Putamen (tissue), 1 donor: ENCODE measurements around the gene F8A2.
"Not testable (repeated sequence)": the region's sequence is repeated elsewhere in the genome, so short reads cannot be mapped to it uniquely, and the experiment has no call there.

Experiments used
- DNase-seq: peaks from one replicate; pipeline ENCODE4 v3.0.0-alpha.2; 2016; ENCODE audit warnings: low spot score

The F8A2 gene

DNA sequence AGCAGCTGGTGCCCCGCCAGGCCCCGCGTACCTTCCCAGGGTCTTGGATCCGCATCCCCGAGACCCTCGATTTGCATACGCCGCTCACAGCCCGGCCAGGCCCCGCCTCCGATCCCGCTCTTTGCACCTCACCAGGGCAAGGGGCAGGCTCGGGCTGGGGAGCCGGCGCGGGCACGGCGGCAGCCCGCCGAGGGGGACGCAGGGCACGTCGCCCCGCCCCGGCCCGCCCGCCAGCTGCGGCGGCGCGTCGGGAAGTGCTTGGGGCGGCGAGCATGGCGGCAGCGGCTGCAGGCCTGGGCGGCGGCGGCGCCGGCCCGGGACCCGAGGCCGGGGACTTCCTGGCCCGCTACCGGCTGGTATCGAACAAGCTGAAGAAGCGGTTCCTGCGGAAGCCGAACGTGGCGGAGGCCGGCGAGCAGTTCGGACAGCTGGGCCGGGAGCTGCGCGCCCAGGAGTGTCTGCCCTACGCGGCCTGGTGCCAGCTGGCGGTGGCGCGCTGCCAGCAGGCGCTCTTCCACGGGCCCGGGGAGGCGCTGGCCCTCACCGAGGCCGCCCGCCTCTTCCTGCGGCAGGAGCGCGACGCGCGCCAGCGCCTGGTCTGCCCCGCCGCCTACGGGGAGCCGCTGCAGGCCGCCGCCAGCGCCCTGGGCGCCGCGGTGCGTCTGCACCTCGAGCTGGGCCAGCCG lies at the start of gene F8A2:
TSS of gene F8A2 (plus strand) at position 253 of the 686 bp plus-strand sequence. CDS start at position 273, 20 bp downstream.
- not testable (repeated sequence) for DNase-seq

DNA sequence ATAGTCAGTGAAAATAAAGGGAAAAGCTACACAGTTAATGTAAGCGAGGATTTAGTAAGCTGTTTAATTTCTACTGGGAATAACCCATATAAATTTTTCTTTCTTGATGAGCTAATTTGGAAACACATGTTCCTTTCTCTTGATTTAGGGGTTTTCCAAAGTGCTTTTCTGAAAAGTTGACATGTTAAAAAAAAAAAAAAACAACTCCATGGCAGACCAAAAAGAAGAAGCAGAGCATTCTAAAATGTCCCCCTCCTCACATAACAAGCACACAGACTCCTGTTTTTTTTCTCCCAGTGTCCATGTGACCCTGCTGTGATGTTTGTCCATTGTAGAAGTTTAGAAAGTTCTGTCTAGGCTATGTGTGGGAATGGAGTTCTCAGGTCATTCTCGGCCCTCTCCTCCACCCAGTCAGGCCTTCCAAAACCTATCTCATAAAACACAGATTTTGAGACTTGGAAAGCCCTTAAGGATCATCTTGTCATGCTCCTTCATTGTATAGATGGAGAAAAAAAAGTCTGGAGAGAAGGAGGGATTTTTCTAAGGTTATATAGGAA lies 48.3 kb upstream of the F8A2 start:
- DNase-seq = no peak

DNA sequence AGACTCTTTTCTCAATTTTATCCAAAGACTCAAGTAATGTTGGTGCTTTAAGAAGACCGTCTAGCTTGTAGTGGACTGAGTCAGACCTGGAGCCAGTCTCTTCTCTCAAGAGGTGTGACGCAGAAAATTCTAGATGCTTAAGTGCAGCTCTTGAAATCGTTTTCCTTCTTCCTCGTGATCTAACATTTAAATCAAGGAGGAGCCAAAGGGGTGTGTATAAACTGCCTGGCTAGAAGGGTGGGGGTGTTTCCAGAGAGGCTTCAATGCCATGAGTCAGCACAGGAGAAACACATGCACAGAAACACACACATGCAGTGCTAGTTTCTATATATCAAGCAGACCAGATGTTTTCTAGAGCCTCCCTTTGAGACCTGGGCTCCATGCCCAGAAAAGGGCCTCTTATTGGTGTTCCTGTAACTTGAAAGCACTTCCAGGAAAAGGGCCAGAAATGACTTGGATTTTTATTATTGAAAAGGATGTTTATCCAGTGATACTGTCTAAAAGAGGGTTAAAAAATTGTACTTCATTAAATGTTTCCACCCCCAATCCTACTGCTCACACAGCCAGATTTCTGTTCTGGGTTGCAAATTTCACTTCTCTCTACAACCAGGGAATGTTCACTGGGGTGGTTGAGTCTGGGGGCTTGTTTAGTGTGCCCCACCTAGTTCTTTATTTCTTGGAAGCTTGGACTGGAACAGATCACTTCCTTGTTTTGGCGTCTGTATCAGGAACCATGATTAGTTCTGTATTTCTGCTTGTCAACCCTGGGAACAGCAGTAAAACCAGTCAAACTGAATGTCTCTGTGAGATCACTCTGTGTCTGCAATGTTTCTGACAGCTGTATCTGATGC lies 47.2 kb upstream of the F8A2 start, which contains the start of gene CLIC2:
TSS of gene CLIC2 (minus strand) at position 129 of the 851 bp plus-strand sequence. CDS start 187 bp downstream, outside the sequence.
- no peak for DNase-seq

DNA sequence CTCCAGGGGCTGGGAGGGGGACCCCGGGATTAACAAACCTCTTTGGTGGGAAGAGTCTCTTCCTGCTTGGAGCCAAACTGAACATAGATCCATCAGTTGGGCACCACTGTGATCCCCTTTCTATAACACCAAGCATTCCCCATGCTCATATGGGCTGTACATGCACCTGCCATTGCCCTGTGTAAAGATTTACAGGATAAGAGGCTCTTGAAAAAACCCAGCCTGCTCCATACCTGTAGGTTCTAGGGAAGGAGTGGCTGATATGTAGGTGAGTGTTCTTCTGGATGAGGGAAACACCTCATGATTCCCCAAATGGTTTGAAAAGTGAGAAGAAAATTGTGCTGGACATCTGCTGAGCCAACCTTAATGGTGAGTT lies 46.6 kb upstream of the F8A2 start:
- not testable (repeated sequence) for DNase-seq

DNA sequence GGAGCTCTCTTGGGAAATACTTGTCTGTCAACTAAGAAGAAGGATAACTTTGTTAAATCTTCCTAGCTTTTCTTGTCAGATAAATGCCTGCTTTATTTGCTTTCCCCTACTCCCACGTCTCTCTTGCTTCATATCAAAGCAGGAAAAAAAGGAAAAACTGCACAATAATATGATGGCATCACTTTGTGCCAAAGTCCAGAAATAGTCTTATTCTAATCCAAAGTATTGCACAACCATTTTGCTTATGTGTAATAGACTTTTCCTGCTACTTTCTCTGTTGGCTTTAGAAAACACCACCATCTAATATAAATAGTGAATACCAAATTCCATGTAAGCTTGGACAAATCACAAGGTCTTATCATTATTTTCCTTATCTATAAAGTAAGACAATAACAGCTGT lies 36.2 kb upstream of the F8A2 start:
- not testable (repeated sequence) for DNase-seq

DNA sequence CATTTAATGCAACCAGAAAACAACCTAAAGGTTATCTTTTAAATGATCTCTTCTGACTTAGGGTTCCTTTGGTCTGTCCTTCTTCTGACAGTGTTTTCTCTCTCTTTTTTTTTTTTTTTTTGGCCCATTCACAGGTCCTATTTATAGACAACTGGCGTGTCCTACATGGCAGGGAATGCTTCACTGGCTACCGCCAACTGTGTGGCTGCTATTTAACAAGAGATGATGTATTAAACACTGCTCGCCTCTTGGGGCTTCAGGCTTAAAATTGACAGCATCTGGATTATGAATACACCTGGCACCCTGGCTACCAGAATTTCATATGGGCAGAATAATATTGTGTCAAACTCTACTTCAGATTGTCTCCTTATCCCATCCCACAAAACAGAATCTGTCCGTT lies 32.4 kb upstream of the F8A2 start:
- not testable (repeated sequence) for DNase-seq

DNA sequence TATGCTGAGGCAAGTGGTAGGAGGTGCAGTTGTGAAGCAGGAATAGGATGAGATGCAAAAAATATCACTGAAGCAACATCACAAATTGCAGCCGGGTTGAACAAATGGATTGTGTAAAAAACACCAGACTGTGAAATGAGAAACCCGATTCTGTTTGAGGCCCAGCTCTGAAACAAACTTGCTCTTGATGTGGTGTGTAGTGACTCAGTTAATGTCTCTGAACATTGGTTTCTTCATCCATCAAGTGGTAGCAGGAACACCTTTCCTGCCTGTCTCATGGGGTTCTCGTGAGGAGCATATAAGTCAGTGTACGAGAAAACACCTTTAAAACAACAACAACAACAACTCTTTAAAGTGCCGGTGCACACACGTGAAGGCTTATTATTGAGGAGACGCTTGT lies 18.2 kb upstream of the F8A2 start:
- not testable (repeated sequence) for DNase-seq

DNA sequence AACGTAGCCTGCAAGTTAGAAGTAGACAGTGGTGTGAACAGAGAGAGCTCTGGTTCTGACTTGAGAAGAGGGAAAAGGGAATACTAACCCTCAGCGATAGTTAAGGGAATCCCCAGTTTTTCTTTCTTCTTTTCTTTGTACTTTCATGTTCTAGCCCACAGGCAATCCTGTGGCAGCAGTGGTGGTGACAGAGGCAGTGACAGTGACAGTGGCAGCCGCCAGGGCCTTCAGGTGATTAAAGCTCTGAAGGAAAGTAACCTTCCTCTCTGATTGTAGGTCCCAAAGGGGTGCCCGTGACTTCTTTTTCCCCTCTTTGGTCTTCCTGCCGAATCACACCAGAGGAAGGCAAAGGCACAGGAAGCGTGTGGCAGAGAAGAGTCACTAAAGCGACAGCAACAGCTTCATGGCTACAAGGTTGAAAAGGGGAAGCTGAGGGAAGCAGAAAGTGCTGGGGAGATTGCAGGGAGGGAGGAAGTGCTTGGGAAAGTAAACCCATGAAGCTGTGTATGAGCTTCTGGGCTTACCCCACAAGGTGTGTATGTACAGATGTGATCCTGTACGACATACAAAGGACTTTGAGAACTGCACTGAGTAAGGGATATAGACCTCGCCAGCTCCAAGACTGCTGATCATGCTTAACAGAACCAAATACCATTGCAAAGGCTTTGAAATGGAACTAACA lies 8.0 kb upstream of the F8A2 start:
- not testable (repeated sequence) for DNase-seq

DNA sequence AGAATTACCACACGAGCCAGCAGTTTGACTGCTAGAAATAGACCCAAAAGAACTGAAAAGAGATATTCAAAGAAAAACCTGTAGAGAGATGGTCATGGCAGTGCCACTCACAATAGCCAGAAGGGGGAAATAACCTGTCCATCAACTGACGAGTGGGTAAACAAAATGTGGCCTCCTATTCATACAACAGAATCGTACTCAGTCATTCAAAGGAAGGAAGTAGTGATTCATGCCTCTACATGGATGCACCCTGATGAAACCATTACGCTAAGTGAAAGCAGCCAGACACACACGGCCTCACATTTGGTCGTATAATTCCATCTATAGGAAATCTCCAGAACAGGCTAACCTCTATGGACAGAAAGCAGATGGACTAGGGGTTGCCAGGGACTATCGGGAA lies 2.1 kb upstream of the F8A2 start:
- DNase-seq = not testable (repeated sequence)

DNA sequence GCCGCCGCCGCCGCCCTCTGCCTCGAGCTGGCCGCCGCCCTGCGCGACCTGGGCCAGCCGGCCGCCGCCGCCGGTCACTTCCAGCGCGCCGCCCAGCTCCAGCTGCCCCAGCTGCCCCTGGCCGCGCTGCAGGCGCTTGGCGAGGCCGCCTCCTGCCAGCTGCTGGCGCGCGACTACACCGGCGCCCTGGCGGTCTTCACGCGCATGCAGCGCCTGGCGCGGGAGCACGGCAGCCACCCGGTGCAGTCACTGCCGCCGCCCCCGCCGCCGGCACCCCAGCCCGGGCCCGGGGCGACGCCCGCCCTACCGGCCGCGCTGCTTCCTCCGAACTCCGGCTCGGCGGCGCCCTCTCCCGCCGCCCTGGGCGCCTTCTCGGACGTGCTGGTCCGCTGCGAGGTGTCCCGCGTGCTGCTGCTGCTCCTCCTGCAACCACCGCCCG lies 653 bp downstream of the F8A2 start:
- DNase-seq = not testable (repeated sequence)

DNA sequence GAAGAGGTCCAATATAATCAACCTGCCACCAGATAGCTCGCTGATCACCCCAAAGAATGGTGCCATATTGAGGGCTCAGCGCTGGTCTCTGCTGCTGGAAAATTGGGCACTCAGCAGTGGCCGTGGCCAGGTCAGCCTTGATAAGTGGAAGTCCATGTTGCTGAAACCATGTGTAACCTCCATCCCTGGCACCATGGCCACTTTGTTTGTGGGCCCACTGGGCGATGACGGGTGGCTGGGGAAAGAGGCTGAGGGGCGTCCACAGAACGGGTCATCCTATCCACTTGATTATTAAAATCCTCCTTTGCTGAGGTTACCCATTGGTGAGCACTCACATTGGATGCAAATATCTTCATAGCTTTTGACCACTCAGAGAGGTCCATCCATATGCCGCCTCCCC lies 7.7 kb downstream of the F8A2 start:
- DNase-seq = no peak

DNA sequence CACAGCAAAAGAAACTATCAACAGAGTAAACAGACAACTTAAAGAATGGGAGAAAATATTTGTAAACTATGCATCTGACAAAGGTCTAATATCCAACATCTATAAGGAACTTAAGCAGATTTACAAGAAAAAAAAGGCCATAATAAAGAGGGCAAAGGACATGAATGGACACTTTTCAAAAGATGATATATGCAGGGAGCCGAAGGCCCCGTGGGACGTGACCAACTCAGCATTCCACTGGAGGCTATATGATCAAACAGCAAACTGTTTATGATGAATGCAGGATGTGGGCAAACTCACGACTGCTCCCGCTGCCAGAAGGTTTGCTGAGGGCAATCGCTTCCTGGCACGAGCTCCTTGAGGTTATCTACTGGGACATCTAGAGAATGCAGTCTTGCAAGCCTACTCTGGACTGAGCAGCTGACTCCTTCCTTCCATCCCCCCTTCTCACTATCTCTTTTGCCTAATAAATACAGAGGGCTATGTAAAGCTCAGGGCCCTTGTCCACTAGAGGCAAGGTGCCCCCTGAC lies 12.9 kb downstream of the F8A2 start:
- not testable (repeated sequence) for DNase-seq

DNA sequence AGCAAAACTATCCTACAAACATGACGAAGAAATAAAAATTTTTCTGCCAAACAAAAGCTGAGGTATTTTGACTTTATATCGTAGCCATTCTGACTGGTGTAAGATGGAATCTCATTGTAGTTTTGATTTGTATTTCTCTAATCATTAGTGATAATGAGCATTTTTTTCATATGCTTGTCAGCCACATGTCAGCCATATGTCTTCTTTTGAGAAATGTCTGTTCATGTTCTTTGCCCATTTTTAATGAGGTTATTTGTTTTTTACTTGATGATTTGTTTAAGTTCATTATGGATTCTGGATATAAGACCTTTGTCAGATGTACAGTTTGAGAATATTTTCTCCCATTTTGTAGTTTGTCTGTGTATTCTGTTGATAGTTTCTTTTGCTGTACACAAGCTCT lies 24.5 kb downstream of the F8A2 start:
- DNase-seq = no peak

DNA sequence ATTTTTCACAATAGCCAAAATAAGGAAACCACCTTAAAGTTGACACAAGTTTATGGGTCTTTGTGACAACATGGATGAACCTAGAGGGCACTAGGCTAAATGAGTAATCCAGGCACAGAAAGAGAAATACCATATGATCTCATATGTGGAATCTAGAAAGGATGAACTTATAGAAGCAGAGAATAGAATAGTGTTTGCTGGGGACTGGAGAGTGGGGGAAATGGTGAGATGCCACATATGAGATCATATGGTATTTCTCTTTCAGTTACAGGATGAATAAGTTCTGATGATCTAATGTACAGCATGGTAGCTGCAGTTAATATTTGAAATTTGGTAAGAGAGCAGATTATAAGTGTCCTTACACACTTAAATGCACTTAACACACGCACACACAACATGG lies 35.9 kb downstream of the F8A2 start:
- DNase-seq = no peak
